ENCODE measurements around the gene DDO. TPM values are rescaled to one million over a fixed set of nuclear protein-coding genes. Genes with fewer than 3 reads are reported as not detected.

Gene DDO
- total and polyA plus RNA-seq, 2 of the 4 experiments (the other 2 are of a cell fraction) = 0.15 to 0.18 TPM

GRCh38 chr6:110348961-110349690, 66.2 kb downstream of the DDO start:
- dilution Hi-C loops (cut with HindIII; ENCODE audit: low sequenced_read_pairs, unreplicated experiment) = no loop called here
- 74% methylated on average over 6 of the region's 11 CpGs; no CpG with 5 or more reads in 1 of the 2 experiments for WGBS, 2 experiments (ENCODE audit: extremely low coverage in 2 of 2, insufficient read length in 1 of 2)
- H3K56ac ChIP-seq (ENCODE audit: extremely low read depth, insufficient read depth, low read length) = no peak overlapping the region

More at GRCh38 chr6:110348961-110349690, 66.2 kb downstream of the DDO start:
- Histone ChIP-seq H2AFZ (replicated peaks; ENCODE audit: low read length, poor library complexity) (no peak overlapping the region), H3K4me2 (ENCODE audit: low read depth, low read length) (no peak overlapping the region), H4K8ac (ENCODE audit: low read depth in 2 of 2, low read length in 2 of 2) (no peak overlapping the region), H3K27me3 (ENCODE audit: control insufficient read depth, insufficient read depth, low read length) (peaks cover 4% of the 10 kb centered on the region), H3K4ac (ENCODE audit: low read depth, low read length) (no peak overlapping the region), H2AK5ac (ENCODE audit: low read depth, low read length) (no peak overlapping the region), H3K9me1 (ENCODE audit: insufficient read depth, low read length) (no peaks in the 10 kb centered on the region), H2BK5ac (ENCODE audit: low read depth, low read length, poor library complexity, severe bottlenecking) (no peak overlapping the region), H2BK20ac (ENCODE audit: low read depth, low read length) (no peak overlapping the region), H3K36me3 (ENCODE audit: control insufficient read depth, insufficient read depth, low read length) (no peaks in the 10 kb centered on the region), H3K4me3 (ENCODE audit: insufficient read depth, low read depth, low read length) (no peak overlapping the region), H3K4me1 (ENCODE audit: control insufficient read depth, insufficient read depth, low read length) (no peaks in the 10 kb centered on the region), H3K18ac (ENCODE audit: low read depth, low read length) (no peak overlapping the region), H4K91ac (ENCODE audit: insufficient read depth, low read depth, low read length) (no peak overlapping the region), H3K79me1 (ENCODE audit: low read depth in 1 of 2, low read length in 2 of 2) (no peaks in the 10 kb centered on the region), H3K9me3 (ENCODE audit: control insufficient read depth, insufficient read depth, low read length) (no peaks in the 10 kb centered on the region), H4K20me1 (ENCODE audit: insufficient read depth, low read length) (no peaks in the 10 kb centered on the region), H3K14ac (replicated peaks; ENCODE audit: low read depth, low read length) (no peak overlapping the region), H2BK15ac (ENCODE audit: low read depth, low read length) (no peak overlapping the region), H2BK120ac (ENCODE audit: low read depth, low read length) (no peak overlapping the region), H3K27ac (ENCODE audit: insufficient read depth, low read length) (no peak overlapping the region), H3K9ac (ENCODE audit: low read depth, low read length) (no peak overlapping the region), H4K5ac (ENCODE audit: low read depth, low read length) (no peak overlapping the region), H3K23ac (ENCODE audit: low read depth, low read length) (no peak overlapping the region), H2AK9ac (replicated peaks; ENCODE audit: low read depth, low read length, poor library complexity) (no peak overlapping the region)
- DNase-seq (no peak), ATAC-seq (ENCODE audit: low read depth) (no peak)
- intact Hi-C loops (cut with micrococcal nuclease) = no loop called here
- TF ChIP-seq CHD1 (IDR thresholded peaks at IDR 0.05; ENCODE audit: low read depth, low read length) = no peak
- no peak for TF ChIP-seq FOS (IDR thresholded peaks at IDR 0.05; ENCODE audit: low read depth, low read length)
- no peak for TF ChIP-seq CTCF (conservative IDR thresholded peaks at IDR 0.05; ENCODE audit: low read depth, low read length)
- TF ChIP-seq POLR2A (IDR thresholded peaks at IDR 0.05; ENCODE audit: low read depth, low read length) = no peak
- TF ChIP-seq RFX5 (IDR thresholded peaks at IDR 0.05; ENCODE audit: low read depth, low read length) = no peak
- TF ChIP-seq BHLHE40 (IDR thresholded peaks at IDR 0.05; ENCODE audit: low read depth, low read length) = no peak
- TF ChIP-seq MAZ (IDR thresholded peaks at IDR 0.05; ENCODE audit: borderline replicate concordance, low read depth, low read length) = no peak
- no peak for TF ChIP-seq SMC3 (IDR thresholded peaks at IDR 0.05; ENCODE audit: low read depth, low read length)
- no peak for TF ChIP-seq RAD21 (IDR thresholded peaks at IDR 0.05; ENCODE audit: low read length)
- no peak for TF ChIP-seq NFE2L2 (IDR thresholded peaks at IDR 0.05; ENCODE audit: low read depth, low read length)
- no peak for TF ChIP-seq MAFK (IDR thresholded peaks at IDR 0.05; ENCODE audit: low read depth, low read length)
- no TSS peak for BruUV-seq (replicated peaks)
- in situ Hi-C loops (cut with MboI; ENCODE audit: low sequenced_read_pairs) = no loop called here
- POLR2A ChIA-PET (ENCODE audit: unreplicated experiment) = interaction anchor here (0.6 kb wide), 1 partner anchor 17 kb away, joined by 3 read pairs; no protein-coding TSS in a partner anchor
- CTCF ChIA-PET = interaction anchor here (0.6 to 1.1 kb wide), 2 partner anchors 12 to 508 kb away, joined by 3 read pairs; no protein-coding TSS in a partner anchor
